ENCODE measurements around the gene ACKR3.

The ACKR3 gene

GRCh38 chr2:236588932-236589592, 19.4 kb downstream of the ACKR3 start:
- Histone ChIP-seq H3K4me3 (replicated peaks; ENCODE audit: insufficient read depth, low read length) (no peak overlapping the region), H3K27me3 (ENCODE audit: insufficient read depth, poor library complexity, severe bottlenecking) (no peaks in the 10 kb centered on the region), H3K27ac (replicated peaks) (no peak overlapping the region)
- TF ChIP-seq POLR2AphosphoS5 (IDR thresholded peaks at IDR 0.05; ENCODE audit: low read depth): no peak
- no peak for TF ChIP-seq REST (IDR thresholded peaks at IDR 0.05; ENCODE audit: insufficient replicate concordance, low read depth)
- TF ChIP-seq SPI1 (IDR thresholded peaks at IDR 0.05; ENCODE audit: borderline replicate concordance, low read depth): no peak
- TF ChIP-seq CTCF (IDR thresholded peaks at IDR 0.05; ENCODE audit: insufficient read depth, low read length): no peak
- TF ChIP-seq GABPA (IDR thresholded peaks at IDR 0.05; ENCODE audit: low read depth): no peak
- no peak for DNase-seq (ENCODE audit: low read depth in 1 of 2, low spot score in 1 of 2)

- no peak overlapping the region for H3K4me3 ChIP-seq (replicated peaks; ENCODE audit: insufficient read depth, low read length)
- no peaks in the 10 kb centered on the region for H3K27me3 ChIP-seq (ENCODE audit: insufficient read depth, poor library complexity, severe bottlenecking)
- no peak for TF ChIP-seq SPI1 (IDR thresholded peaks at IDR 0.05; ENCODE audit: borderline replicate concordance, low read depth)
- no peak for TF ChIP-seq POLR2AphosphoS5 (IDR thresholded peaks at IDR 0.05; ENCODE audit: low read depth)
- no peak for TF ChIP-seq CTCF (IDR thresholded peaks at IDR 0.05; ENCODE audit: insufficient read depth, low read length)
- no peak for TF ChIP-seq REST (IDR thresholded peaks at IDR 0.05; ENCODE audit: insufficient replicate concordance, low read depth)
- H3K27ac ChIP-seq (replicated peaks): no peak overlapping the region
- no peak for DNase-seq (ENCODE audit: low read depth in 1 of 2, low spot score in 1 of 2)
Measured at GRCh38 chr2:236590846-236591245, 21.2 kb downstream of the ACKR3 start.

- TF ChIP-seq REST (IDR thresholded peaks at IDR 0.05; ENCODE audit: insufficient replicate concordance, low read depth) (no peak), GABPA (IDR thresholded peaks at IDR 0.05; ENCODE audit: low read depth) (no peak), CTCF (IDR thresholded peaks at IDR 0.05; ENCODE audit: insufficient read depth, low read length) (no peak), SPI1 (IDR thresholded peaks at IDR 0.05; ENCODE audit: borderline replicate concordance, low read depth) (no peak), POLR2AphosphoS5 (IDR thresholded peaks at IDR 0.05; ENCODE audit: low read depth) (no peak)
- H3K4me3 ChIP-seq (replicated peaks; ENCODE audit: insufficient read depth, low read length): no peak overlapping the region
- no peak overlapping the region for H3K27ac ChIP-seq (replicated peaks)
- H3K27me3 ChIP-seq (ENCODE audit: insufficient read depth, poor library complexity, severe bottlenecking): no peaks in the 10 kb centered on the region
- no peak for DNase-seq (ENCODE audit: low read depth in 1 of 2, low spot score in 1 of 2)
Measured at GRCh38 chr2:236592821-236593220, 23.2 kb downstream of the ACKR3 start.
